ENCODE results near the gene TTC29. TPM values are rescaled to one million over a fixed set of nuclear protein-coding genes. Genes with fewer than 3 reads are reported as not detected.

The TTC29 gene
- total and polyA plus RNA-seq, 9 donors, result 0.09 to 0.21 (median 0.19) TPM; not detected in 5

GRCh38 chr4:146957237-146957636 is 11.6 kb upstream of the TTC29 start:
- WGBS (ENCODE audit: insufficient coverage), result no CpG with 5 or more reads among the region's 4 CpGs
- no peaks in the 10 kb centered on the region for H3K4me1 ChIP-seq (ENCODE audit: control insufficient read depth, insufficient read depth, low read length)
- no peak overlapping the region for H3K4me3 ChIP-seq (ENCODE audit: low read length)
- H3K36me3 ChIP-seq (ENCODE audit: control insufficient read depth, insufficient read depth, low read length), result no peaks in the 10 kb centered on the region
- H3K27ac ChIP-seq (ENCODE audit: low read length), result no peak overlapping the region
- H3K9me3 ChIP-seq (replicated peaks; ENCODE audit: control insufficient read depth, low read depth, low read length), result no peaks in the 10 kb centered on the region
- DNase-seq, result no peak
- no peaks in the 10 kb centered on the region for H3K27me3 ChIP-seq (ENCODE audit: control insufficient read depth, insufficient read depth, low read length)

DNA sequence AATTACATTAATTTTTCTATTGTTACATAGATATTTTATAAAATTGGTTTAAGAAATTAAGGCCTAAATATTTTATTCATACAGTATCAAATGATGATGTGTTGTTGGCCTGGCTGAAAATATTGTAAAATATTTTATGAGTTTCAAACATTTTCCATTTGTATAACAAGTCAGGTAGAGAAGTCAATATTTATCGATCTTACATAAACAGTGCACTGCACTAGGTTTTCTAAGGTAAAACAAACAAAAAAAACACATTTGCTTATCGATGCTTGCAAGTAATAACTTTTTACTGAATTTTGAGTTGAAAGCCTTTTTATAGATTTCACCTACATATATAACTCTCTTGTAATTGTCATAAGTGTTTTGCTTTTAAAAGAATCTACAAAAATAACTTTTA is 7.2 kb upstream of the TTC29 start:
- WGBS (ENCODE audit: insufficient coverage), result no CpG with 5 or more reads among the region's 2 CpGs
- Histone ChIP-seq H3K27ac (ENCODE audit: low read length) (no peak overlapping the region), H3K4me1 (ENCODE audit: control insufficient read depth, insufficient read depth, low read length) (no peaks in the 10 kb centered on the region), H3K36me3 (ENCODE audit: control insufficient read depth, insufficient read depth, low read length) (no peaks in the 10 kb centered on the region), H3K27me3 (ENCODE audit: control insufficient read depth, insufficient read depth, low read length) (peaks cover 3% of the 10 kb centered on the region), H3K4me3 (ENCODE audit: low read length) (no peak overlapping the region), H3K9me3 (replicated peaks; ENCODE audit: control insufficient read depth, low read depth, low read length) (no peaks in the 10 kb centered on the region)
- no peak for DNase-seq

DNA sequence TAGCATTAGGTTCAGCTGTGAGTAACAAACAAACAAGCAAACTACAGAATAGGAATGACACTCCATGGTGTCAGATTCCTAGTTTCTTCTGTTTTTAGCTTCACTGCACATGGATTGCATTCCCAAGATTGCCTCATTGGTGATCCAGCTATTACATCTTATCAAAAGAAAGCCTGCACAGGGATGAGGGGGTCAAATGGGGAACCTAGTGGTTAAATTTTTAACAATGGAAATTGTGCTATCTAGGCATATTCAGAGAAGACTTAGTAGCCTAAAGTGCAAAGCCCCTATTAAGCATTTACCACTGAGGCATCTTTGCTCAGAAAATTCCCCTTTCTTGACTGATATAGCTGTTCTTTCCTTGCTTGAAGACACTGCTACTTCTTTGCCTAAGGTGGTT is 3.9 kb upstream of the TTC29 start:
- H3K9me3 ChIP-seq (replicated peaks; ENCODE audit: control insufficient read depth, low read depth, low read length), result no peaks in the 10 kb centered on the region
- no peak overlapping the region for H3K27ac ChIP-seq (ENCODE audit: low read length)
- no peak overlapping the region for H3K4me3 ChIP-seq (ENCODE audit: low read length)
- peaks cover 7% of the 10 kb centered on the region for H3K27me3 ChIP-seq (ENCODE audit: control insufficient read depth, insufficient read depth, low read length)
- H3K4me1 ChIP-seq (ENCODE audit: control insufficient read depth, insufficient read depth, low read length), result peaks cover 7% of the 10 kb centered on the region
- no peak for DNase-seq
- H3K36me3 ChIP-seq (ENCODE audit: control insufficient read depth, insufficient read depth, low read length), result no peaks in the 10 kb centered on the region

DNA sequence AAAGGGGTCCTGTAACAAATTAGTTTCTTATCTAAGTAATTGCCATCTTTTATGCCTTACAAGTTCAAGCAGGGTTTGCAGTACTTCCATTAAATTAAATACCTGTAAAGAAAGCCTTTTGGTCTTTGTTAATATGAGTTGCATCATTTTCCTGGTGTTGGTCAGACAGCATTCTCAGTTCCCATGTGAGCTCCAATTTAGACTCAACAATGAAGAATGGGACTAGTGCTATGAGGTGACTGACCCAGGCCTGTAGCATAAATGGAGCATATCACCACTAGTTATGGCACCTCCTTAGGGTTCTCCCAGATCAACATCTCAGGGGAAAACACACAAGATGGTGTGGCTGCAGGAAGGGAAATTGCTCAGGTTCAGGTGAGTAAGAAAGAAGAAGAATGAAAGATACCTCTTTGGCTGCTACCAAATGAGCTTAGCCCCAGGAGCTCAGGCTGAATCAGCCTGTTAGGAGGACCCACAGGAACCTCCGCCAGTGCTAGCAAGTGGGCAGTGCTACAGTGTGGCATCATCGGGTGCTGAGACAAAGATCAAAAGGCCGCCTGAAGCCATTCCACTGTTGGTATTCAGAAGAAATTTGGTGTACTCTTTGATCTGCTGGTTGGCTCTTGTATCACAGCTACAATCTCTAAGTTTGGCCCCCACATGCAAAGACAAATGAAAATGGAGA is 1.8 kb downstream of the TTC29 start:
- H3K9me3 ChIP-seq (replicated peaks; ENCODE audit: control insufficient read depth, low read depth, low read length), result no peaks in the 10 kb centered on the region
- WGBS (ENCODE audit: insufficient coverage), result 60% methylated on average over 3 of the region's 3 CpGs
- H3K36me3 ChIP-seq (ENCODE audit: control insufficient read depth, insufficient read depth, low read length), result no peaks in the 10 kb centered on the region
- DNase-seq, result no peak
- peaks cover 7% of the 10 kb centered on the region for H3K4me1 ChIP-seq (ENCODE audit: control insufficient read depth, insufficient read depth, low read length)
- H3K27me3 ChIP-seq (ENCODE audit: control insufficient read depth, insufficient read depth, low read length), result peaks cover 10% of the 10 kb centered on the region
- no peak overlapping the region for H3K4me3 ChIP-seq (ENCODE audit: low read length)
- H3K27ac ChIP-seq (ENCODE audit: low read length), result no peak overlapping the region

GRCh38 chr4:146932116-146932515 is 13.5 kb downstream of the TTC29 start:
- no peak overlapping the region for H3K27ac ChIP-seq (ENCODE audit: low read length)
- no peaks in the 10 kb centered on the region for H3K36me3 ChIP-seq (ENCODE audit: control insufficient read depth, insufficient read depth, low read length)
- H3K27me3 ChIP-seq (ENCODE audit: control insufficient read depth, insufficient read depth, low read length), result peaks cover 2% of the 10 kb centered on the region
- no peak for DNase-seq
- no peaks in the 10 kb centered on the region for H3K9me3 ChIP-seq (replicated peaks; ENCODE audit: control insufficient read depth, low read depth, low read length)
- no CpG with 5 or more reads among the region's 1 CpG for WGBS (ENCODE audit: insufficient coverage)
- no peaks in the 10 kb centered on the region for H3K4me1 ChIP-seq (ENCODE audit: control insufficient read depth, insufficient read depth, low read length)
- H3K4me3 ChIP-seq (ENCODE audit: low read length), result no peak overlapping the region

DNA sequence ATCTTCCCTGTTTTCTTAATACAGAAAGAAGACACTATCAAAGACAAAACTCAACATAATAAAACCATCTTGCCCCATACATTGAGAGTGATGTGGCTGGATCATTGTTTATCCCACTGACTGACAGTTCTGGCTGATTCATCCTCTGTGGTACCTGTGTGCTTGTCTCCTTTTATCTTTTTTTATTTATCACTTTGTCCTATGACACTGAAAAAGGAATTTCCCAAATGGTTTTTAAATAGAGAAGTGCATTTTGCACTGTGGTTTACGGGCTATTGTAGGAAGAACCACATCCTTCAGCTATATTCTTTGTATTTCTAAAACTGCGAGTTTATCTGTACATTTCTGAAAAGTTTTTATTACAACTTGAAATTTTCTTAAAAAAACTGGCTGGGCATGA is 15.0 kb downstream of the TTC29 start:
- H3K4me3 ChIP-seq (ENCODE audit: low read length), result no peak overlapping the region
- WGBS (ENCODE audit: insufficient coverage), result no CpG with 5 or more reads among the region's 2 CpGs
- H3K4me1 ChIP-seq (ENCODE audit: control insufficient read depth, insufficient read depth, low read length), result no peaks in the 10 kb centered on the region
- H3K27ac ChIP-seq (ENCODE audit: low read length), result no peak overlapping the region
- H3K27me3 ChIP-seq (ENCODE audit: control insufficient read depth, insufficient read depth, low read length), result peaks cover 2% of the 10 kb centered on the region
- no peaks in the 10 kb centered on the region for H3K36me3 ChIP-seq (ENCODE audit: control insufficient read depth, insufficient read depth, low read length)
- no peaks in the 10 kb centered on the region for H3K9me3 ChIP-seq (replicated peaks; ENCODE audit: control insufficient read depth, low read depth, low read length)
- DNase-seq, result no peak

DNA sequence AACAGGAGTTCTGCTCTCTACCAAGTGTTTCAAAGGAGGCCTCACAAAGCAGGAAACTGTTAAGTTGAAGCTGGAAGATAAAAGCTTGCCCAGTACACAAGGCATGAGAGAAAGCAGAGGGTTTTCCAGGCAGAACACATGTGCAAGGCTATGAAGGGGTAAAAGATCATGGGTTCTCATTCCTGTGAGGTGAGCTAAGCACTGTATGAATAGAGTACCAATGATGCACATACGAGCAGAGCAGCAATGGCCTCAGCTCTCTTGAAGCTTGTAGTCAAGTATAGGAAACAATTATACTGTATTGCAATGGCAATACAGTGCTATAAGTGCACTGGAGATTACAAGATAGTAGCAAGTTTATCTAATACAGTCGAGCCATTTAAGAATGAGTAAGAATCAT is 18.0 kb downstream of the TTC29 start:
- no peak overlapping the region for H3K27ac ChIP-seq (ENCODE audit: low read length)
- H3K9me3 ChIP-seq (replicated peaks; ENCODE audit: control insufficient read depth, low read depth, low read length), result no peaks in the 10 kb centered on the region
- no peaks in the 10 kb centered on the region for H3K27me3 ChIP-seq (ENCODE audit: control insufficient read depth, insufficient read depth, low read length)
- H3K36me3 ChIP-seq (ENCODE audit: control insufficient read depth, insufficient read depth, low read length), result no peaks in the 10 kb centered on the region
- DNase-seq, result no peak
- H3K4me1 ChIP-seq (ENCODE audit: control insufficient read depth, insufficient read depth, low read length), result no peaks in the 10 kb centered on the region
- WGBS (ENCODE audit: insufficient coverage), result 67% methylated on average over 1 of the region's 2 CpGs
- H3K4me3 ChIP-seq (ENCODE audit: low read length), result no peak overlapping the region

DNA sequence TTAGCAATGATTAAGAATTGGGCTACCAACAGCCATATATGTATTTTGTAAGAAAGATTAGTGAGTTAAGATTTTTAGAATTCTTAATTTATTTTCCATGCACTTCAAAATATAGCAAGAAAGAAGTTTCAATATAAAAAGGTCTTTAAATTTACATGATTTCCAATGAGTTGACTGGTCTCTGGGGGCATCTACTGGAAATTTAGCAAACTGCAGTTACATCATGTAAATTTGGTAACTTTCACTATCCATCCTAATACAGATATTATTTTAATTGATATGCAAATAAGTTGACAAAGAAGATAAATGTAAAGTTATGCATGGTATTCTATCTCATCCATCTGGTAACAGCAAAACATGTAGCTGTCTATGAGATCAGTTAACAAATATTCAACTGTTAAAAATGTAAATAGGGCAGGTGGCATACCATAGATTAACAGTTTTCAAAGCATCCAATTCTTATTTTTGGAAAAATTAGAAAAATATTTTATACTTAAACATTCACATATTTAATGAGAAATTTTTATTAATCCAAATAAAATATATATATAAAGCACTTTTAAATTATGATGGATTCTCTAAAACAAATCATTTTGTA is 29.1 kb downstream of the TTC29 start:
- Histone ChIP-seq H3K27me3 (ENCODE audit: control insufficient read depth, insufficient read depth, low read length) (no peaks in the 10 kb centered on the region), H3K4me1 (ENCODE audit: control insufficient read depth, insufficient read depth, low read length) (no peaks in the 10 kb centered on the region), H3K4me3 (ENCODE audit: low read length) (no peak overlapping the region), H3K27ac (ENCODE audit: low read length) (no peak overlapping the region), H3K9me3 (replicated peaks; ENCODE audit: control insufficient read depth, low read depth, low read length) (no peaks in the 10 kb centered on the region), H3K36me3 (ENCODE audit: control insufficient read depth, insufficient read depth, low read length) (no peaks in the 10 kb centered on the region)
- DNase-seq, result peak; percentile 59

DNA sequence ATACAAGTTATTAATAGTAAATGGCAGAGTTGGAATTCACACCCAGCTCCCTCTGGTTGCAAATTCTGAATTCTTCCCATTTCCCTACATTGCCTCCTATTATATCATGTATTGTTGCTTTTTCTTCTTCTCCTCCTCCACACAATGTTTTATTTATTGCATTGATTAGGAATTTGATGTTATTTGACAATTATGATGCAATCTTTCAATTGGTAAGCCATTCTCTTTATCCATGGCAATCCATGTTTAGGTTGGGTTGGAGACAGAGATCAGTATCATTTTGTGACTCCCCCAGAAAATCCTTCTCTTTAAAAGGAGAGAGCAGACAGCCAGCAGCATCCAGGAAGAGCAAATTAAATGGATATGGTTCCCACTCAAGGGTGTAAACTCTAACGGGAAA is 30.5 kb downstream of the TTC29 start:
- Histone ChIP-seq H3K4me1 (ENCODE audit: control insufficient read depth, insufficient read depth, low read length) (no peaks in the 10 kb centered on the region), H3K9me3 (replicated peaks; ENCODE audit: control insufficient read depth, low read depth, low read length) (no peaks in the 10 kb centered on the region), H3K4me3 (ENCODE audit: low read length) (no peak overlapping the region), H3K27ac (ENCODE audit: low read length) (no peak overlapping the region), H3K27me3 (ENCODE audit: control insufficient read depth, insufficient read depth, low read length) (no peaks in the 10 kb centered on the region), H3K36me3 (ENCODE audit: control insufficient read depth, insufficient read depth, low read length) (no peaks in the 10 kb centered on the region)
- no CpG with 5 or more reads among the region's 1 CpG for WGBS (ENCODE audit: insufficient coverage)
- no peak for DNase-seq

GRCh38 chr4:146900295-146900694 is 45.4 kb downstream of the TTC29 start:
- Histone ChIP-seq H3K27ac (ENCODE audit: low read length) (no peak overlapping the region), H3K4me1 (ENCODE audit: control insufficient read depth, insufficient read depth, low read length) (no peaks in the 10 kb centered on the region), H3K27me3 (ENCODE audit: control insufficient read depth, insufficient read depth, low read length) (no peaks in the 10 kb centered on the region), H3K36me3 (ENCODE audit: control insufficient read depth, insufficient read depth, low read length) (no peaks in the 10 kb centered on the region), H3K9me3 (replicated peaks; ENCODE audit: control insufficient read depth, low read depth, low read length) (no peaks in the 10 kb centered on the region), H3K4me3 (ENCODE audit: low read length) (no peak overlapping the region)
- no peak for DNase-seq
- no CpG with 5 or more reads among the region's 5 CpGs for WGBS (ENCODE audit: insufficient coverage)

DNA sequence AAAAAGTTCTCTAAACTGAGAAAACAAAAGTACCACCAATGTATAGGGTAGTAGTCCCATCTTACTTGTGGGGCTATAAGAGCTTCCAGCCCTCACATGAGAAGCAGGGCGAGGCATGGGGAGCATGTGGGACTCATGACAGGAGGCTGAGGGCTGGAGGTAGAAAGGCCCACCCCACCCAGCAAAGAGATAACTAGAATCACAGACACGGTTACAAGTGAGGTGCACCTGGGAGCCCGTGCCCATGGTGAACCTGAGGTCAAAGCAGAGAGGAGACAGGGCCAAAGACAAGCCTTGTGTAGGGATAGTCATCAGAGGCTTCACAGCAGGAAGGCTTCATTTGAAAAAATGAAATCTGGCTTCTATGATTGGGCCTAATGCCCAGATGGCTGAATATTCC is 55.4 kb downstream of the TTC29 start:
- 80% methylated on average over 1 of the region's 3 CpGs for WGBS (ENCODE audit: insufficient coverage)
- Histone ChIP-seq H3K27ac (ENCODE audit: low read length) (no peak overlapping the region), H3K36me3 (ENCODE audit: control insufficient read depth, insufficient read depth, low read length) (no peaks in the 10 kb centered on the region), H3K27me3 (ENCODE audit: control insufficient read depth, insufficient read depth, low read length) (no peaks in the 10 kb centered on the region), H3K9me3 (replicated peaks; ENCODE audit: control insufficient read depth, low read depth, low read length) (no peaks in the 10 kb centered on the region), H3K4me3 (ENCODE audit: low read length) (no peak overlapping the region), H3K4me1 (ENCODE audit: control insufficient read depth, insufficient read depth, low read length) (no peaks in the 10 kb centered on the region)
- no peak for DNase-seq

Data from muscle of leg (tissue), 11 donors.